Stimulated activated memory B cell treated with anti-CD40 and anti-IgM and Interleukin-4, amounts not matched to agents 10 μg/mL and 1 μg/mL and 100 μg/mL, for 72 hours (primary cell): Measurements from ENCODE around the gene ZNF462.
"Not testable (repeated sequence)": the region's sequence is repeated elsewhere in the genome, so short reads cannot be mapped to it uniquely, and the experiment has no call there.

Experiments used
- ATAC-seq: fragments of 150-1000 bp; cut with Tn5 transposase; 2 replicates; pipeline ENCODE4 v1.10.0; 2021
- H3K27ac Mint-ChIP-seq: one replicate; pipeline ENCODE4 v1.8.0; 2022; ENCODE audit warnings: mild to moderate bottlenecking, mixed read lengths
- H3K27me3 Mint-ChIP-seq: one replicate; pipeline ENCODE4 v1.8.0; 2022; ENCODE audit warnings: mixed read lengths
- H3K36me3 Mint-ChIP-seq: one replicate; pipeline ENCODE4 v1.8.0; 2022; ENCODE audit warnings: mixed read lengths
- H3K4me1 Mint-ChIP-seq: one replicate; pipeline ENCODE4 v1.8.0; 2022; ENCODE audit warnings: mixed read lengths
- H3K4me3 Mint-ChIP-seq: one replicate; pipeline ENCODE4 v1.8.0; 2022; ENCODE audit warnings: mild to moderate bottlenecking, moderate library complexity, mixed read lengths
- H3K9me3 Mint-ChIP-seq: one replicate; pipeline ENCODE4 v1.8.0; 2022; ENCODE audit warnings: mixed read lengths

Gene ZNF462

DNA sequence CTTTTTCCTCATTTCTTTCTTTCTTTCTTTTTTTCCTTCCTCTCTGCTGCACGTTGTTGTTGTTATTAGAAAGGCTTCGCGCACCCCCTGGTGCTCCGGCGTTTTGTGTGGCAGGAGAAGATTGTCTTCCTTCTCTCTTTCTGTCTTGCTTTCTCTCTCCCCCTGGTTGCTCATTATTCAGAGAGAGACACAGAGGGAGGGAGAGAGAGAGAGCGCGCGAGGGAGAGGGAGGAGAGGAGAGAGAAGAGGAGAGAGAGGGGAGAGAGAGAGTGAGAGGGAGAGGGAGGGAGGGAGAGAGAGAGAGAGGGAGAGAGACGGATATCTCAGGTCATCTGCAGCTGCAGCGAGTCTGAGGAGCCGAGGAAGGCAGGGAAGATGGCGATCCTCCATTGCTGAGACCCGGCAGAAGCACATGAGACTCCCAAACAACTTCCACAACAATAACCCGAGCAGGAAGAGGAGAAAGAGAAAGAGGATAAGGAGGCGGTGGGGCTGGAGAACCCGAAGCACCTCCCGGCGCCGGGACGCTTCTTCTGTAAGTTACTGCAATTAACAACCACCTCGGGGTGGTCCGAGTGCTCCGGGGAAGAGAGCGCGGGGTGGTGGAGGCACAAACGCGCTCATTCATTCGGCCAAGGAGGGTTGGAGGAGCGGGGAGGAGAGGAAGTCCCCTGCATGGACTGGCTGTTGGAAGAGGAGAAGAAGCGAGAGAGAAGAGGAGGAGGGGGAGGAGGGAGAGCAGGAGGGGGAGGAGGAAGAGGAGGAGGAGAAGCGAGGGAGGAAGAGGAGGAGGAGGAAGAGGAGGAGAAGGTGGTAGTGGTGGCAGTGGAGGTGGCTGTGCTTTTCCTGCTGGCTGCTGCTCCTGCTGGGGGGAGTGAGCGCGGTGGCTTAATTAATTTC, at the start of gene ZNF462:
TSS of gene ZNF462 (plus strand) at position 346 of the 900 bp plus-strand sequence. CDS start 60,218 bp downstream, outside the sequence.
- no peak for ATAC-seq
- Mint-ChIP-seq H3K4me3 (peak within 1 kb of the TSS; percentile 67), H3K36me3 (peaks cover 7% of the 10 kb centered on the region), H3K9me3 (peaks cover 4% of the 10 kb centered on the region), H3K4me1 (peaks cover 36% of the 10 kb centered on the region), H3K27me3 (peaks cover 76% of the 10 kb centered on the region), H3K27ac (no peak within 1 kb of the TSS)

DNA sequence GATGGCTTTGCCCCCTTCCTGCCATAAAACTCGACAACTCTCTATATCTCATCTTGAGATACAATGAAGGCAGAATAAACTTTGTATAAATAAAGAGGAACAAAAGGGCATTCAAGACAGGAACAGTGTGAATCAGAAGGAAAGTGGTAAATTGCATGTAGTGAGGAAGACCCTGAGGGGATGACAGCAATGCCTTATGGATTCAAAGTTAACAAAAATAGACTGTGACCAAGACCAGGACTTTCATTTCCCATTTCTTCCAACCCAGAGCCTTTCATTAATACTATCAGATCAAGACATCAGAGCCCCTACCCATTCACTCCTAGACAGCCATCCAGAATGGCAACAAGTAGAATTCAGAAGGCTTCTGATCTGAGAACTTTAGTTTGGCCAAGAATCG, 46.4 kb upstream of the ZNF462 start:
- ATAC-seq, result no peak
- Mint-ChIP-seq H3K4me3 (no peak overlapping the region), H3K27me3 (no peaks in the 10 kb centered on the region), H3K4me1 (no peaks in the 10 kb centered on the region), H3K27ac (no peak overlapping the region), H3K9me3 (peaks cover 12% of the 10 kb centered on the region), H3K36me3 (no peaks in the 10 kb centered on the region)

DNA sequence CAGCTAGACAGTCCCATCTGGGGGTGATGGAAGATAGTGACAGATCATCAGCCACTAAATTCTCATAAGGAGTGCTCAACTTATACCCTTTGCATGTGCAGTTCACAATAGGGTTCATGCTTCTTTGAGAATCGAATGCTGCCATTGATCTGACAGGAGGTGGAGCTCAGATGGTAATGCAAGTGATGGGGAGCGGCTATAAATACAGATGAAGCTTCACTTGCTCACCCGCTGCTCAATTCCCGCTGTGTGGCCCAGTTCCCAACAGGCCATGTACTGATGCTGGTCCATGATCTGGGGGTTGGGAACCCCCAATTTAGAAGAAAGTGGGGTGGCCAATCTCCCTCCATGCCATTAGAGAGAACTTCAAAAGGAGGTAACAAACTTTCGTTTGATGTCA, 44.9 kb upstream of the ZNF462 start:
- H3K9me3 Mint-ChIP-seq, result peaks cover 7% of the 10 kb centered on the region
- ATAC-seq, result no peak
- no peaks in the 10 kb centered on the region for H3K27me3 Mint-ChIP-seq
- H3K4me3 Mint-ChIP-seq, result no peak overlapping the region
- no peaks in the 10 kb centered on the region for H3K36me3 Mint-ChIP-seq
- H3K27ac Mint-ChIP-seq, result no peak overlapping the region
- no peaks in the 10 kb centered on the region for H3K4me1 Mint-ChIP-seq

DNA sequence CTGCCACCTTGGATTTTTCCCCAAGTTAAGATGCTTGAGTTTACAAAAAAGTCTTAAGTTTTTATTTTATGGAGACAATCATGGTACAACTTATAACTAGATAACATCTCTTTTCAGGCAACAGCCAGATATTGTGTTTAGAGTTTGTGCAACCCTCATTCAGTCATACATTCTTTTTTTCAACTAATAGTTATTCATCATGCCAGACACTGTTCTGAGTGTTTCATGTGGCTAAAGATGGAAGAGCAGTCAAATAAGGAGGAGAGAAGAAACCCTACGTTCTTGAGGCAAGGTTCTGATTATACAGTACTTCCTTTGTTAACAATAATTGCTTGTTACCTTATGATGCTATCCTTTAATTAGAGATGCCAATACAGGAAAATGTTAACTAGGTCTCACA, 42.1 kb upstream of the ZNF462 start:
- Mint-ChIP-seq H3K4me3 (no peak overlapping the region), H3K4me1 (no peaks in the 10 kb centered on the region), H3K9me3 (no peaks in the 10 kb centered on the region), H3K27me3 (no peaks in the 10 kb centered on the region), H3K27ac (no peak overlapping the region), H3K36me3 (no peaks in the 10 kb centered on the region)
- ATAC-seq, result no peak

DNA sequence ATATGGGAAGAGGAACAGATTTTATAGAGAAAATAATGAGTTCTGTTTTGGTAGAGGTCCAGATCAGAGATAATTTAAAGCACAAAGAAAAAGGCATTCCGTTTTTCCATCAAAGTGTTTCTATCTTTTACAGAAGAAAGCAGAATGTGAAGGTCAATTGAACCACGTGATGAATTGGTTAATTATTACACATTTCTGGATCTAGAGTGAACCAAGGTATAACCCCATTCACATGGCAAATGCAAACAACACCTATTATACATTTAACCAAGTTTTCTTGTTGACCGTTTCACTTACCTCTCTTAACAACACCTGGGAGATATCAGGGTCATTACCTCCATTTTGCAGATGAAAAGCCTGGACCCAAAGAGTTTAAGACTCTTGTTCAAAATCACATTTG, 34.9 kb upstream of the ZNF462 start:
- Mint-ChIP-seq H3K9me3 (peaks cover 3% of the 10 kb centered on the region), H3K4me3 (no peak overlapping the region)
- no peak for ATAC-seq

GRCh38 chr9:106828965-106829364, 34.0 kb upstream of the ZNF462 start:
- Mint-ChIP-seq H3K36me3 (no peaks in the 10 kb centered on the region), H3K4me3 (no peak overlapping the region), H3K4me1 (no peaks in the 10 kb centered on the region), H3K9me3 (peaks cover 4% of the 10 kb centered on the region), H3K27ac (no peak overlapping the region), H3K27me3 (no peaks in the 10 kb centered on the region)
- no peak for ATAC-seq

More for the DNA sequence above, 34.9 kb upstream of the ZNF462 start:
- no peaks in the 10 kb centered on the region for H3K27me3 Mint-ChIP-seq
- H3K4me1 Mint-ChIP-seq, result no peaks in the 10 kb centered on the region
- H3K27ac Mint-ChIP-seq, result no peak overlapping the region
- no peaks in the 10 kb centered on the region for H3K36me3 Mint-ChIP-seq

DNA sequence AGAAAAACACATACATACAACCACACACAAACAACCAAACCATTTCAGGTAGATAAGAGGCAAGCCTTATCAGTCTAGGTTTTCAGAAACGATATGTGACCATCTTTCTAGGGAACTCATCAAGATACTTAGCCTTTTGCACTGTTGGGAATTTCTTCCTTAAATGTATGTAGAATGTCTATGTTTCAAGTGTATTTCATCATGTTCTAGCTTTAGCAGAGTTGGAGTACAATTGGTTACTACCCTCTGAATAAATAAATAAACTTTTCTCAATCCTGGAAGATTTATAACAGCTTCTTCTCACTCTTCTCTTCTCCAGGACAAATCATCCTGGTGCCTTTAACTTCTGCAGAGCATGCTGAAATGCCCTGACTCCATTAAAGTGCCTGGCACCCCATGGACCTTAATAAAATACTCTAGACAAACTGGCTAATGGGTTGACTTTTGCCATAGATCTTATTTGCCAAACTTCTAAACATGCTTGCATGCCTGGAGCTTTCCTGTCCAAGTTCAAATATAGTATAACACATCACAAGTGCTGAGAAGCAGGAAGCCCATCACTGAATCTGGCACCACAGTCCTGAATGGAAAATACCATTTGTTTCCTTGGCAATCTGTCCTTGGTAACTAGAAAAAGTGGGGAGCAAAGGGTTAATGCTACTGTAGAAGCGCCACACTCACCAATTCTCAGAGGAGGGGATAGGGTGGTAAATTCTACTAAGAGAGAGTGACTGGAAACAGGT, 33.1 kb upstream of the ZNF462 start:
- peaks cover 6% of the 10 kb centered on the region for H3K9me3 Mint-ChIP-seq
- H3K4me1 Mint-ChIP-seq, result no peaks in the 10 kb centered on the region
- no peaks in the 10 kb centered on the region for H3K27me3 Mint-ChIP-seq
- H3K4me3 Mint-ChIP-seq, result no peak overlapping the region
- ATAC-seq, result no peak
- no peak overlapping the region for H3K27ac Mint-ChIP-seq
- no peaks in the 10 kb centered on the region for H3K36me3 Mint-ChIP-seq

DNA sequence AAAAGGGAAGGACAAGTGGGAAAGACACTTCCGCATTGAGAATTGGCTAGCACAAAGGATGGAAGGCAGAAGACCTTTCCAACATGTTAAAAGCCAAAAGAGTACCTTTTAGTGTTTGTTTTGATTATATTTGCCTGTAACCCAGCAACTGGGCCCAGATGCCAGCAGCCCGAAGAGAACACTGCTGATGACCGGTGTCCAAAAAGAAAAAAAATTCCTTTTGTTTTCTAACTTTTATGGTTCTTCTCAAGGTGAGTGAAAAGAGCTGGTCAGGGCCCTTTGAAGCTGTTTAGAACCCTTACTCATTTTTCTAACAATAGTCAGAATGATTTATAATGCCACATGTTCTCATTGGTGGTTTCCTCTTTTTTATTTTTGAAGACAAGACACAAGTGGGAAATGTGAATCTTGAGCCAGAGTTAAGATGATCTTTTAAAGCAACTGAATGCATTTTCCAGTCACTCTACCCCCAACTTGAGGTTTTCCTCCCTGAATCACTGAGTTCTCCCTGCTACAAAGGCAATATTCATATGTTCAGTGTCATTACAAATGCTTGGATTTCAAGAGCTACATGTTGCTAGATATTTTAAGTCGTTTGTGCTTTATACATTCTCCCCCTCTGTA, 32.3 kb upstream of the ZNF462 start:
- peaks cover 9% of the 10 kb centered on the region for H3K9me3 Mint-ChIP-seq
- no peaks in the 10 kb centered on the region for H3K4me1 Mint-ChIP-seq
- no peaks in the 10 kb centered on the region for H3K27me3 Mint-ChIP-seq
- no peaks in the 10 kb centered on the region for H3K36me3 Mint-ChIP-seq
- no peak overlapping the region for H3K27ac Mint-ChIP-seq
- no peak overlapping the region for H3K4me3 Mint-ChIP-seq
- no peak for ATAC-seq

DNA sequence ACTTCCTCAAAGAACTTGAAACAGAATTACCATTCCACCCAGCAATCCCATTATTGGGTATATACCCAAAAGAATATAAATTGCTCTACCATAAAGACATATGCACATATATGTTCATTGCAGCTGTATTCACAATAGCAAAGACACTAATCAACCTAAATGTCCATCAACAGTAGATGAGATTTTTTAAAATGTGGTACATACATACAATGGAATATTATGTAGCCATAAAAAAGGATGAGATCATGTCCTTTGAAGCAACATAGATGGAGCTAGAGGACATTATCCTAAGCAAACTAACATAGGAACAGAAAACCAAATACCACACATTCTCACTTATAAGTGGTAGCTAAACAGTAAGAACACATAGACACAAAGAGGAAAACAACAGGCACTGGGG, 28.1 kb upstream of the ZNF462 start:
- Mint-ChIP-seq H3K4me1 (no peaks in the 10 kb centered on the region), H3K27me3 (no peaks in the 10 kb centered on the region), H3K36me3 (no peaks in the 10 kb centered on the region), H3K27ac (no peak overlapping the region), H3K9me3 (peaks cover 6% of the 10 kb centered on the region), H3K4me3 (no peak overlapping the region)
- no peak for ATAC-seq

GRCh38 chr9:106835840-106836239, 27.1 kb upstream of the ZNF462 start:
- H3K4me1 Mint-ChIP-seq, result no peaks in the 10 kb centered on the region
- H3K9me3 Mint-ChIP-seq, result peaks cover 6% of the 10 kb centered on the region
- H3K36me3 Mint-ChIP-seq, result no peaks in the 10 kb centered on the region
- no peak overlapping the region for H3K4me3 Mint-ChIP-seq
- ATAC-seq, result no peak
- no peak overlapping the region for H3K27ac Mint-ChIP-seq
- H3K27me3 Mint-ChIP-seq, result no peaks in the 10 kb centered on the region

- Mint-ChIP-seq H3K36me3 (no peaks in the 10 kb centered on the region), H3K27me3 (no peaks in the 10 kb centered on the region), H3K4me3 (no peak overlapping the region), H3K27ac (no peak overlapping the region), H3K4me1 (no peaks in the 10 kb centered on the region), H3K9me3 (no peaks in the 10 kb centered on the region)
- ATAC-seq, result no peak
Observed at GRCh38 chr9:106843371-106843770, 19.6 kb upstream of the ZNF462 start.

- no peaks in the 10 kb centered on the region for H3K27me3 Mint-ChIP-seq
- H3K4me3 Mint-ChIP-seq, result no peak overlapping the region
- H3K4me1 Mint-ChIP-seq, result no peaks in the 10 kb centered on the region
- H3K36me3 Mint-ChIP-seq, result no peaks in the 10 kb centered on the region
- ATAC-seq, result no peak
- no peak overlapping the region for H3K27ac Mint-ChIP-seq
- no peaks in the 10 kb centered on the region for H3K9me3 Mint-ChIP-seq
Observed at GRCh38 chr9:106846307-106846706, 16.7 kb upstream of the ZNF462 start.

DNA sequence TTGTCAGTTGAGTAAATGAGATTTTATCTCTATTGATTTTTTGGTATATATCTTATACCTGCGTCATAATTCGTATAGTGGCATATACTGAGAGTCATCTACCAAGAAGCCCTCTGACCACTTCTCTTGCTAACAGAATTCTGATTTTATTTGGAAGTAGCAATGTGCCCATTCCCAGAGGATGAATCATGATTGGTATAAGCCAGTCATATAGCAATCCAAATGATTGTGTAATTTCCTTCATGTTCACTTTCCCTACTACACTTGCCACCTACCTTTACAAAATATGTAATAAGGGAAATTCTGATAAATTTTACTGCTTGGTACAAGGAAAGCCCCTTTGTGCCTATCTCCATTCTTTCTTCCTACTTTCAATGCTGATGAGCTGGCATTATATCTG, 16.1 kb upstream of the ZNF462 start:
- Mint-ChIP-seq H3K27me3 (no peaks in the 10 kb centered on the region), H3K4me1 (no peaks in the 10 kb centered on the region), H3K36me3 (no peaks in the 10 kb centered on the region), H3K9me3 (no peaks in the 10 kb centered on the region), H3K27ac (no peak overlapping the region), H3K4me3 (no peak overlapping the region)
- ATAC-seq, result no peak

GRCh38 chr9:106851640-106852039, 11.3 kb upstream of the ZNF462 start:
- not testable (repeated sequence) for H3K4me3 Mint-ChIP-seq, H3K27me3 Mint-ChIP-seq, H3K27ac Mint-ChIP-seq, H3K4me1 Mint-ChIP-seq, H3K36me3 Mint-ChIP-seq, ATAC-seq, H3K9me3 Mint-ChIP-seq

DNA sequence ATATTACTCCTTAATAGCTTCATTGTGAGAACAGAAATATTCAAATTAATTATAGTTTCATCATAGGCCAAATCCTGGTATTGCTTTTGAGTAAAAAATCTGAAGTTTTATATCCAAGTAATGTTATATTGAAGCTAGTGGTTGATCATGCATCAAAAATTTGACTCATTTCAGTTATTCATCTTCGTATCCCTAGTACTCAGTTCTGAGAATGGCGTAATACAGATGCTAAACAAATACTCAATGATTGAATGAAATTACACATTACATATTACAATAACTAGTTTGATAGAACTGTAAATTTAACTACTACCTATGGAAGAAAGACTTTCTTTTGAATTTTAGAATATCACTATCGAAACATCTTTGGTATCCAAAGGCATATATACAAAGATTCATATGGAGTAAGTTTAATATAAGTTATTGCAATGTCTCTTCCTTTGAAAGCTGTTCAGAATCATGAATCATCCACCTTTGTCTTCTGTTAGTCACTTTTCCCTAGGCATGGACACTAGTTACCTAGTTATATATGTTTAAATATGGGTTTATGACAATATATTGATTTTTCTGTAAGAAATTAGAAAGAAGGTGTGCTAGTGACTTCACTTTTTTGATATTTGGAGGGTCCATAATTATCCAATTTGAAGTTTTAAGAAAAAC, 5.0 kb upstream of the ZNF462 start:
- ATAC-seq, result no peak
- H3K27me3 Mint-ChIP-seq, result peaks cover 46% of the 10 kb centered on the region
- H3K4me1 Mint-ChIP-seq, result peaks cover 18% of the 10 kb centered on the region
- no peak overlapping the region for H3K4me3 Mint-ChIP-seq
- H3K9me3 Mint-ChIP-seq, result peaks cover 4% of the 10 kb centered on the region
- H3K36me3 Mint-ChIP-seq, result peaks cover 7% of the 10 kb centered on the region
- H3K27ac Mint-ChIP-seq, result no peak overlapping the region
